Left ventricle myocardium inferior (tissue), 1 donor: Measurements from ENCODE around the gene TOPAZ1. TPM values are rescaled to one million over a fixed set of nuclear protein-coding genes. Genes with fewer than 3 reads are reported as not detected.

Source experiments
- DNase-seq: peaks from one replicate; pipeline ENCODE4 v3.0.0-alpha.2; 2020
- H3K27ac ChIP-seq: fragments of 200-600 bp; replicated peaks from 2 replicates; pipeline ENCODE4 v1.8.0; 2021
- H3K27me3 ChIP-seq: fragments of 200-600 bp; 2 replicates; pipeline ENCODE4 v1.8.0; 2021; ENCODE audit warnings: low read depth
- H3K36me3 ChIP-seq: fragments of 200-600 bp; 2 replicates; pipeline ENCODE4 v1.8.0; 2021
- H3K4me1 ChIP-seq: fragments of 200-600 bp; 2 replicates; pipeline ENCODE4 v1.8.0; 2021
- H3K4me3 ChIP-seq: fragments of 200-600 bp; 2 replicates; pipeline ENCODE4 v1.8.0; 2021; ENCODE audit warnings: mild to moderate bottlenecking, moderate library complexity
- H3K9me3 ChIP-seq: fragments of 200-600 bp; replicated peaks from 2 replicates; pipeline ENCODE4 v1.8.0; 2021
- intact Hi-C: fragments of 100-400 bp; cut with micrococcal nuclease; formaldehyde crosslinking; loops from one replicate; pipeline ENCODE4 v1.11.0; 2022
- total RNA-seq: library from RNA; stranded (reverse); fragmentation: NEBNext Ultra II Directional; extraction: Animal tissue kit (Norgen Biotek cat#: 25700); gene quantifications from one replicate; pipeline ENCODE4 v1.2.1, GENCODE V29; 2021
- TF ChIP-seq, protein P1 (sequence below): fragments of 200-600 bp; IDR thresholded peaks from 2 replicates; pipeline ENCODE4 v1.8.0; 2021; ENCODE audit warnings: antibody characterized with exemption, mild to moderate bottlenecking, borderline replicate concordance
- donor health status: DM: no; HTN: yes; CAD: no; lungs with severe emphysema.

The TOPAZ1 gene
- total RNA-seq, 1 donor from 2014 or later: not detected

DNA sequence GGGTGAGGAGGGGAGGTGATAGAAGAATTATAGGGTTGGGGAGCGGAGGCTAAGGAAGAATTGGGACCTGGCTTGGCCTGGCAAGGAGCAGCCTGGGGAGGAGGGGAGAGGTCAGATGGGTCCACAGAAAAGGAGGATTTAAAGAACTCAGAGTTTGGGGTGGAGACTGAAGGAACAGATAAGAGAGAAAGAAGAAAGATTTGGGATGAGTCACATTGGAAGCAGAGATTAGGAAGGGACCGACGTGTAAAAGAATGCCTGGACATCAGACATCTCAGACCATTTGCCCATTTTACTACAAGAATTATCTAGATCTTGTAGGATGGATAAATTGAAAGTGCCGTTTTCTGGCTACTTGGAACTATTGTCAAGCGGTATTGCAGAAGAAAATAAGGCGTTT, 107.3 kb downstream of the TOPAZ1 start:
- TF ChIP-seq, protein P1, sequence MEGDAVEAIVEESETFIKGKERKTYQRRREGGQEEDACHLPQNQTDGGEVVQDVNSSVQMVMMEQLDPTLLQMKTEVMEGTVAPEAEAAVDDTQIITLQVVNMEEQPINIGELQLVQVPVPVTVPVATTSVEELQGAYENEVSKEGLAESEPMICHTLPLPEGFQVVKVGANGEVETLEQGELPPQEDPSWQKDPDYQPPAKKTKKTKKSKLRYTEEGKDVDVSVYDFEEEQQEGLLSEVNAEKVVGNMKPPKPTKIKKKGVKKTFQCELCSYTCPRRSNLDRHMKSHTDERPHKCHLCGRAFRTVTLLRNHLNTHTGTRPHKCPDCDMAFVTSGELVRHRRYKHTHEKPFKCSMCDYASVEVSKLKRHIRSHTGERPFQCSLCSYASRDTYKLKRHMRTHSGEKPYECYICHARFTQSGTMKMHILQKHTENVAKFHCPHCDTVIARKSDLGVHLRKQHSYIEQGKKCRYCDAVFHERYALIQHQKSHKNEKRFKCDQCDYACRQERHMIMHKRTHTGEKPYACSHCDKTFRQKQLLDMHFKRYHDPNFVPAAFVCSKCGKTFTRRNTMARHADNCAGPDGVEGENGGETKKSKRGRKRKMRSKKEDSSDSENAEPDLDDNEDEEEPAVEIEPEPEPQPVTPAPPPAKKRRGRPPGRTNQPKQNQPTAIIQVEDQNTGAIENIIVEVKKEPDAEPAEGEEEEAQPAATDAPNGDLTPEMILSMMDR: no peak
- intact Hi-C loops: no loop called here
- Histone ChIP-seq H3K9me3 (peaks cover 8% of the 10 kb centered on the region), H3K27ac (no peak overlapping the region), H3K4me1 (peaks cover 40% of the 10 kb centered on the region), H3K27me3 (no peaks in the 10 kb centered on the region), H3K36me3 (peaks cover 9% of the 10 kb centered on the region), H3K4me3 (no peak overlapping the region)
- no peak for DNase-seq

DNA sequence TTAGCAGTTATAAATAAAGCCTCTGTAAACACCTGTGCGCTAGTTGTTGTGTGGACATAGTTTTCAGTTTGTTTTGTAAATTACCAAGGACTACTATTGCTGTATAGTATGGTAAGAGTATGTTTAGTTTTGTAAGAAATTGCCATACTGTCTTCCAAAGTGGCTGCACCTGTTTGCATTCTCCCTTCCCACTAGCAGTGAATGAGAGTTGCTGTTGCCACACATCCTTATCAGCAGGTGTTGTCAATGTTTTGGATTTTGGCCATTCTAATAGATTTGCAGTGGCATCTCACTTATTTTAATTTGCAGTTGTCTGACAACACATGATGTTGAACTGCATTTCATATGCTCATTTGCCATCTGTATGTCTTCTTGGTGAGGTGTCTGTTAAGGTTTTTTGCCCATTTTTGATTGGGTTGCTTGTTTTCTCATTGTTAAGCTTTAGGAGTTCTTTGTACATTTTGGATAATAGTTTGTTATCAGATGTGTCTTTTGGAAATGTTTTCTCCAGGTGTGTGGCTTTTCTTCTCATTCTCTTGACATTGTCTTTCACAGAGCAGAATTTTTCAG, 111.8 kb downstream of the TOPAZ1 start:
- DNase-seq: no peak
- peak overlapping the region; percentile 87 for H3K27ac ChIP-seq
- peaks cover 14% of the 10 kb centered on the region for H3K9me3 ChIP-seq
- TF ChIP-seq, protein P1: no peak
- intact Hi-C loops: no loop called here
- H3K36me3 ChIP-seq: peaks cover 15% of the 10 kb centered on the region
- H3K4me1 ChIP-seq: peaks cover 59% of the 10 kb centered on the region
- no peaks in the 10 kb centered on the region for H3K27me3 ChIP-seq
- H3K4me3 ChIP-seq: no peak overlapping the region

DNA sequence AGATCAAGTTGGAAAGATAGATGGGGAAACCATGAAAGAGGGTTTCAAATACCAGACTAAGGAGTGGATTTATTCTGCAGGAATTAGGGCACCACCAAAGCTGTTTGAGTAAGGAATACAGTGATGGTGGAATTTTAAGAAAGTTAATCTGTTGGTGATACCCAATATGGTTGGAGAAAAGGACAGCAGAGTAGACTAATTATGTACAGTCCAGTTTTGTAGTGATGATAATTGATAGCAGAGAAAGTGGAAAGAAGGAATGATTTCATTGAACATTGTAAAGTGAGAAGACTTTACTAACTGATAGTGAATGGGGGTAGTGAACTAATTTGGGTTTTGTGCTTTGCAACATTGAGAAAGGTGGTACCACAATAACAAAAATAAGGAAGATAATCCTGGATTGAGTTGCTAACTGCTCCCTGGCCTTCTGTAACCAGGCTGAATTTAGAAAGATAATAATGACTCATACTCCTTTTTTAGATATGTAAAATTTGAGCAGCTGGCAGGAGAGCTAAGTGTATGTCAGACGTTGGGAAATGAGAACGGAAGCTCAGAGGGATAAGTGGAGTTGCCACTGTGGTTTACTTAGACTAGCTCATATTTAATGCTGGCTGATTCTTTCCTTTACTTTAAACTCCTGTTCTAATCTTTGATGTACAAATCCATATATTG, 113.8 kb downstream of the TOPAZ1 start:
- DNase-seq: no peak
- H3K27me3 ChIP-seq: no peaks in the 10 kb centered on the region
- H3K36me3 ChIP-seq: peaks cover 25% of the 10 kb centered on the region
- H3K4me3 ChIP-seq: peak overlapping the region; percentile 10
- H3K9me3 ChIP-seq: peaks cover 14% of the 10 kb centered on the region
- H3K27ac ChIP-seq: peak overlapping the region; percentile 87
- intact Hi-C loops: no loop called here
- peaks cover 49% of the 10 kb centered on the region for H3K4me1 ChIP-seq
- TF ChIP-seq, protein P1: no peak

DNA sequence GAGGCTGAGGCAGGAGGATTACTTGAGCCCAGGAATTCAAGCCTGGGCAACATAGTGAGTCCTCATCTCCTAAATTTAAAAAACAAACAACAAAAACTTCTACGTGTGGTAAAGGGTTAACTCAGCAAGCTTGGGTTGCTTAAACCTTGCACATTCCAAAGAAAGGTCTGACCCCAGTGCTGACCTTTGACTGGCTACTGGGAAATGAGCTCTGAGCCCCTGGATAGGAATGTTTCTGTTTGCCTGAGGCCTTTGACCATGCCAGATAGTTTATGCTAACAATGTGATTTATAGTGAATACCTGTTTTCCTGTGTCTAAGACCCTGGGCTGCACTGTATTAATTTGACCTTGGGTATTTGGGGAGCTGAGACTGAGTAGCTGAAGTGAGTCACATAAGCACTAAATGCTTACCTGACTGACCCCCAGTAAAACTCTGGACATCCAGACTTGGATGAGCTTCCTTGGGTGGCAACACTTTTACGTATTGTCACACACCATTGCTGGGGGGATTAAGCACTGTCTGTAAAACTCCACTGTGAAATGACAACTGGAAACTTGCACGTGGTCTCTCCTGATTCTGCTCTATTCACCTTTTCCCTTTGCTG, 117.6 kb downstream of the TOPAZ1 start:
- Histone ChIP-seq H3K9me3 (peaks cover 3% of the 10 kb centered on the region), H3K27ac (no peak overlapping the region), H3K27me3 (no peaks in the 10 kb centered on the region), H3K36me3 (peaks cover 29% of the 10 kb centered on the region), H3K4me1 (peaks cover 38% of the 10 kb centered on the region), H3K4me3 (no peak overlapping the region)
- intact Hi-C loops: no loop called here
- TF ChIP-seq, protein P1: no peak
- no peak for DNase-seq

DNA sequence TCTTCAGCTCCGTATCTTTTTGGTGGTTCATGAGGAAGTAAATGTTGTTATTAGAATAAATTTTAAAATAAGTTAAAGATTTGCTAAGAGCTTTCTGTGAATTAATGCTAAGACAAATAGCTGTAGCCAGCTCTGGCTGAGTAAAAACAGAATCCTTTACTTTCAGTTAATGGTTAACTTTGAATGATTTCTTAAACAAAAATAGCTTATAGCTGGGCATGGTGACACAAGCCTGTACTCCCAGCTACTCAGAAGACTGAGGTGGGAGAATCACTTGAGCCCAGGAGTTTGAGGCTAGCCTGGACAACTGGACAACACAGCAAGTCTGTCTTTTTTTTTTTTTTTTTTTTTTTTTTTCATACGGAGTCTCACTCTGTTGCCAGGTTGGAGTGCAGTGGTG, 121.9 kb downstream of the TOPAZ1 start:
- TF ChIP-seq, protein P1: no peak
- intact Hi-C loops: no loop called here
- DNase-seq: no peak
- Histone ChIP-seq H3K4me1 (no peaks in the 10 kb centered on the region), H3K9me3 (no peaks in the 10 kb centered on the region), H3K36me3 (peaks cover 45% of the 10 kb centered on the region), H3K27me3 (no peaks in the 10 kb centered on the region), H3K4me3 (no peak overlapping the region), H3K27ac (no peak overlapping the region)
